HG02623 (cell line): Measurements from ENCODE around the gene ARHGDIG.
"Not testable (repeated sequence)": the region's sequence is repeated elsewhere in the genome, so short reads cannot be mapped to it uniquely, and the experiment has no call there.

ENCODE experiments used
- ATAC-seq: cut with Tn5 transposase; IDR thresholded peaks from one replicate; pipeline ENCODE4 v1.9.1; 2021; ENCODE audit warnings: moderate library complexity; ENCODE audit not compliant: unreplicated experiment

The ARHGDIG gene

GRCh38 chr16:263182-263774 is 17.1 kb upstream of the ARHGDIG start:
- ATAC-seq: no peak

GRCh38 chr16:263944-264343 is 16.4 kb upstream of the ARHGDIG start:
- ATAC-seq: no peak

- ATAC-seq: no peak
Observed at GRCh38 chr16:264440-264951, 15.9 kb upstream of the ARHGDIG start.

GRCh38 chr16:265002-265529 is 15.3 kb upstream of the ARHGDIG start:
- no peak for ATAC-seq

GRCh38 chr16:265711-266110 is 14.7 kb upstream of the ARHGDIG start:
- ATAC-seq: no peak

GRCh38 chr16:266258-267164 is 13.9 kb upstream of the ARHGDIG start:
- no peak for ATAC-seq

GRCh38 chr16:267562-267961 is 12.8 kb upstream of the ARHGDIG start:
- ATAC-seq: not testable (repeated sequence)

GRCh38 chr16:268141-269053 is 12.0 kb upstream of the ARHGDIG start:
- ATAC-seq: no peak

- ATAC-seq: no peak
Observed at GRCh38 chr16:269061-269796, 11.2 kb upstream of the ARHGDIG start.

- ATAC-seq: no peak
Observed at GRCh38 chr16:270381-271255, 9.8 kb upstream of the ARHGDIG start.

GRCh38 chr16:272633-273546 is 7.5 kb upstream of the ARHGDIG start:
- ATAC-seq: no peak

- ATAC-seq: no peak
Observed at GRCh38 chr16:273547-274421, 6.6 kb upstream of the ARHGDIG start.

GRCh38 chr16:275041-275641 is 5.2 kb upstream of the ARHGDIG start:
- no peak for ATAC-seq

GRCh38 chr16:275786-276232 is 4.6 kb upstream of the ARHGDIG start, which contains the start of gene RGS11:
Gene RGS11 (minus strand): TSS chr16:275944. CDS start chr16:275911, 33 bp downstream.
- no peak for ATAC-seq

GRCh38 chr16:276426-277077 is 3.8 kb upstream of the ARHGDIG start:
- no peak for ATAC-seq

GRCh38 chr16:278863-279366 is 1.5 kb upstream of the ARHGDIG start:
- no peak for ATAC-seq
